ENCODE data around the gene DENND4B.

Gene DENND4B

DNA sequence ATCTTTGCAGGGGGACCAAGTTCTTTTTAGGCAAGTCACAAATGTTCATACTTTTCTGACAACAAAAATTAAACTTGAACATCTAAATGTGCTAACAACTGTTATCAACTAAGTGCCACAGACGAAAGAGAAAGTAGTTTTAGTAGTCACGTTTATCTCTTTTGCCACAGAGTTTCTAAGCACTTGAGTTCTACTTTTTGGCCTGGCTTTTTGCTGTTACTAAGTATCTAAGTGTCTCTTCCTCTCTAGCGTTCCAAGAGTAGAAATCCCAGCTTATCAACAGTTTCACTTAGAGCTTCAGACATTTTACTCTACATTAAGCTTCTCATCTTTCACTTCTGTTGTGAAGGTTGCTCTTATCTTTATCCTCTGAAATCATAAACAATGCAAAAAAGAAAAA lies 58.0 kb downstream of the DENND4B start:
- DNase-seq (ENCODE audit: low read depth, low spot score) = no peak

DNA sequence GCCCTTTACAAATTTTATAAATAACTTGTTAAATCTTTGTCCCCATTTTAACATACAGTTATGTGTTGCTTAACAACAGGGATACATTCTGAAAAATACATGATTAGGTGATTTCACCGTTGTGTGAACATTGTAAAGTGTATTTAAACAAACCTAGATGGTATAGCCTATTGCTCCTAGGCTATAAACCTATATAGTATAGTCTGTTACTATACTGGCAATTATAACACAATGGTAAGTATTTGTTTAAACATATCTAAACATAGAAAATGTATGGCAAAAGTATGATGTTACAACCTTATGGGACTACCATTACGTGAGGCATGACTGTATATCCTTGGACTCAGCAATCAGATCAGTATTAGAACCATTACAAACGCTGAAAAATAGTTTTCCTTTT lies 60.4 kb downstream of the DENND4B start:
- DNase-seq (ENCODE audit: low read depth, low spot score) = no peak

DNA sequence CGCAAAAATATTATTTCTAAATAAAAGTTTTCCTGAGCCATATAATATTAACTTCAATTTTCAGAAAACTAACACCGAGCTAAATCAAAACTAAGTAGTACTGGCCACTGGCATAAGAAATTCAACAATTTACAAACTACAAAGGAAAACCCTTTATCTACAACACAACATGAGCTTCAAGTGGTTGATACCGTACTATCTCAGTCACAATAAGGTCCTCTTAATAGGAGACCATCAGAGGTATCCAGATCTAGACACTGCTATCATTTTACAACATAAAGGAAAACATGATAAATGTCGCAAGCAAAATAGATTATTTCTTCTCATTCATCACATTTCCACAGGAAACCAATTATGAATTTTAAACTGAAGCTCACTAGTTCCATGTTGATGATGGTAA lies 63.3 kb downstream of the DENND4B start:
- no peak for DNase-seq (ENCODE audit: low read depth, low spot score)

DNA sequence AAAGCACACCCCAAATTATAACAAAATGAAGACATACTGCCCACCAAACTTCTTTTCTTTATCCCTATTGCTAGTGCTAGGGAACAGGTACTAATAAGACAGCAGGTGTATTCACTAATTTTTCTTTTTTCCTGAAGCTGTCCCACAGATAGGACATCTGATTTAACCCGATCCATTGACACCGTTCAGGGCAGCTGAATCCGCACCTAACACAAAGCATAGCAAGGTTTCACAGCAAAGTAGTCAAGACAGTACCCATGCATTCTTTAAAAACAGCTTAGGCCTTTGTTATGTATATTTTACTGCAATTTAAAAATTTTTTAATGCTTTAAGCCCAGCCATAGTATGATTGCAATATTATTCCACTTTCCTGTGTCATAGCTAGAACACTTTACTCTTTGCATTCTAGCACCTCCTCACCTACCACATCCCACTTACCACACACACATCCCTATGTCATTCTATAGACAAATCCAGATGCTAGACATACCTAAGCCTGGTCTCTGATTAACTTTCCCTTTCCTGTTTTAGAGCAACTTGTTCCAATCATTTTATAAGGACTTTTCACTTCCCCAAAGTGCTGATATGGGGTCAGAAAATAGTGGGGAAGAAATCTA lies 64.1 kb downstream of the DENND4B start:
- no peak for DNase-seq (ENCODE audit: low read depth, low spot score)

DNA sequence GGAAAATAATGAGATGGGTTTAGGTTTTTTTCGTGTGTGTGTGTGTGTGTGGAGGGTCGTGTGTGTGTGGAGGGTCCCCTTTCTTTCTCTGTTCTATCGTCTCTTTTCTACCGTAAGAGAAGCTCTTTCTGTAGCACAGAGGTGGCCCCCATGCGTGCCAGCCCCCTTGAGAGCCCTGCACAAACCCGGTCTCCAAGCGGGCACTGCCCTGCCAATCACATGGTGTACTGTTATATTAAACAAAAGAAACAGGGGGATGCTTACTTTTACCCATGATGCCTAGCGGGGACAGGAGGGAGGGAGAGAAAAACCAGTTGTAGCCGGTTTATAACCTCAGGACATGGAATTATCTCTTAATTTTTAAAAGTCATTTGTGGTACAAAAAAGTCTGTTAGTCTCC lies 64.8 kb downstream of the DENND4B start:
- peak; percentile 73 for DNase-seq (ENCODE audit: low read depth, low spot score)

DNA sequence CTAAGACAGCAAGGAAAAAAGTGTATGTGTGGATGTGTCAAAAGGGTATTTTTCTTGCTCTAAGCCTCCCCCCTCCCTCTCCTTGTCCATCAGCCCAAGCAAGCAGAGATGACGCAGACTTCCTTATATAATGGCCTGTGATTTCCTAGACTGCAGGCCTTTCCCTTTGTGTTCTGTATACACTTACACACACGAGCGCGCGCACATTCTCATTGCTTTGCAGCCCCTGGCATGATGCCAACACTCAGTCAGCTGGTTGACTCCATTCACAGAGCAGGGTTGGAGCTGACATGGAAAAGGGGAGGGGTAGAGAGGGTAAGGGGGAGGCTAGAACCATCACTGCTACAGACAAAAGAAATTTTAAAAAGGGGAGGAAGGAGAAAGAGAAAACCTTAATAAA lies 65.6 kb downstream of the DENND4B start:
- DNase-seq (ENCODE audit: low read depth, low spot score) = peak; percentile 97

DNA sequence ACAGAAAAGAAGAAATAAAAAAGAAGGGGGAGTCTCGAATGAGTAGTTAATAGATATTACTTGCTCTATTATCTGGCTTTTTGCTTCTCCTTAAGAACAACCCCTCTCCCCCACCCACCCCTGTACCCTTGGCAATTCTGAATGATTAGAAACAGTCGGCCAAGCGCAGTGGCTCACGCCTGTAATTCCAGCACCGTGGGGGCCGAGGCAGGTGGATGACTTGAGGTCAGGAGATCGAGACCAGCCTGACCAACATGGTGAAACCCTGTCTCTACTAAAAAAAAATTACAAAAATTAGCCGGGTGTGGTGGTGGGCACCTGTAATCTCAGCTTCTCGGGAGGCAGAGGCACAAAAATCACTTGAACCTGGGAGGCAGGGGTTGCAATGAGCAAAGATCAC lies 66.5 kb downstream of the DENND4B start:
- no peak for DNase-seq (ENCODE audit: low read depth, low spot score)
